ENCODE measurements around the gene PPFIBP1.

GRCh38 chr12:27604431-27604830 is 80.4 kb downstream of the PPFIBP1 start:
- no peak for TF ChIP-seq CTCF (IDR thresholded peaks at IDR 0.05; ENCODE audit: low read length)
- TF ChIP-seq EZH2 (IDR thresholded peaks at IDR 0.05; ENCODE audit: borderline replicate concordance, low read length), result no peak

Data from OCI-LY1 (cell line).